ENCODE measurements around the gene SRPRB.

DNA sequence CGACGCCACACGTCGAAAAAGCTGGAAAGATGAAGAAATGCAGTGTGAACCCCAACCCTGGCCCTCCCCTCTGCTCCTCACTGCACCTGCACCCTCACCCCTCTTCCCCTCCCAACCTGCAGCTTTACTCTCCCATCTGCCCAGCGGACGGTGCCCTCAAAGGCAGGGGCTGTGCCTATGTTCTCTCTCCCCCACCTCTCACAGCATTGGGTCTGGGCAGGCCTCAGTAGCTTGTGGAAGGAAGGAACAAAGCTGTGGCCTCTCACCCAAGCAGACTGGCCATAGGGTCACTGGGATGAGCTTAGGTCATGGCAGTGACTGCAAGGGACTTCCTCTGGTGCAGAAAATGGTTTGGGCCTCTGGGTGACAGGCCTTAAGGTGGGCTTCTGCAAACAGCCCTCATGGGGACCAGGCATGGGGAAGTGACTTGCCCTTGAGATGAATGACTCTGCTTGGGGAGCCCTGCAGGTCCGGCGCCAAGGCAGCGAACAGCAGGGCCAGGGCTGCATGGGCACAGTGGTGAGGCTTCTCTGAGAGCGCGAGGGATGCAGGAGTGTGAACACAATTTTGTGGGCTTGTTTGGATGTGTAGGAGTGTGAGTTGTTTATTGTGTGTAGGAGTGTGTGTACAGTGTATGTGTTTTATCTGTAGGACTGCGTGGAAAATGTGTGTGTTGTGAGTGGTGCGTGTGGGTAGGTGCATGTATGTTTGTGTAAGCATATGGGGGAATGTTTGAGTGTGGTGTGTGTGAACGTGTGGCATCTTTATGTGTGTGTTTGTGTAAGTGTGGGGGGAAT lies 29.2 kb downstream of the SRPRB start:
- TF ChIP-seq POLR2AphosphoS5 (IDR thresholded peaks at IDR 0.05; ENCODE audit: low read depth, low read length), result no peak
- no peak for TF ChIP-seq RFX5 (IDR thresholded peaks at IDR 0.05; ENCODE audit: low read length)
- TF ChIP-seq, protein P1, sequence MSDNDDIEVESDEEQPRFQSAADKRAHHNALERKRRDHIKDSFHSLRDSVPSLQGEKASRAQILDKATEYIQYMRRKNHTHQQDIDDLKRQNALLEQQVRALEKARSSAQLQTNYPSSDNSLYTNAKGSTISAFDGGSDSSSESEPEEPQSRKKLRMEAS (IDR thresholded peaks at IDR 0.05; ENCODE audit: low read depth), result no peak
- no peak for TF ChIP-seq JUND (IDR thresholded peaks at IDR 0.05)
- TF ChIP-seq, protein P2, sequence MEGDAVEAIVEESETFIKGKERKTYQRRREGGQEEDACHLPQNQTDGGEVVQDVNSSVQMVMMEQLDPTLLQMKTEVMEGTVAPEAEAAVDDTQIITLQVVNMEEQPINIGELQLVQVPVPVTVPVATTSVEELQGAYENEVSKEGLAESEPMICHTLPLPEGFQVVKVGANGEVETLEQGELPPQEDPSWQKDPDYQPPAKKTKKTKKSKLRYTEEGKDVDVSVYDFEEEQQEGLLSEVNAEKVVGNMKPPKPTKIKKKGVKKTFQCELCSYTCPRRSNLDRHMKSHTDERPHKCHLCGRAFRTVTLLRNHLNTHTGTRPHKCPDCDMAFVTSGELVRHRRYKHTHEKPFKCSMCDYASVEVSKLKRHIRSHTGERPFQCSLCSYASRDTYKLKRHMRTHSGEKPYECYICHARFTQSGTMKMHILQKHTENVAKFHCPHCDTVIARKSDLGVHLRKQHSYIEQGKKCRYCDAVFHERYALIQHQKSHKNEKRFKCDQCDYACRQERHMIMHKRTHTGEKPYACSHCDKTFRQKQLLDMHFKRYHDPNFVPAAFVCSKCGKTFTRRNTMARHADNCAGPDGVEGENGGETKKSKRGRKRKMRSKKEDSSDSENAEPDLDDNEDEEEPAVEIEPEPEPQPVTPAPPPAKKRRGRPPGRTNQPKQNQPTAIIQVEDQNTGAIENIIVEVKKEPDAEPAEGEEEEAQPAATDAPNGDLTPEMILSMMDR (IDR thresholded peaks at IDR 0.05), result no peak
- TF ChIP-seq, protein P3, sequence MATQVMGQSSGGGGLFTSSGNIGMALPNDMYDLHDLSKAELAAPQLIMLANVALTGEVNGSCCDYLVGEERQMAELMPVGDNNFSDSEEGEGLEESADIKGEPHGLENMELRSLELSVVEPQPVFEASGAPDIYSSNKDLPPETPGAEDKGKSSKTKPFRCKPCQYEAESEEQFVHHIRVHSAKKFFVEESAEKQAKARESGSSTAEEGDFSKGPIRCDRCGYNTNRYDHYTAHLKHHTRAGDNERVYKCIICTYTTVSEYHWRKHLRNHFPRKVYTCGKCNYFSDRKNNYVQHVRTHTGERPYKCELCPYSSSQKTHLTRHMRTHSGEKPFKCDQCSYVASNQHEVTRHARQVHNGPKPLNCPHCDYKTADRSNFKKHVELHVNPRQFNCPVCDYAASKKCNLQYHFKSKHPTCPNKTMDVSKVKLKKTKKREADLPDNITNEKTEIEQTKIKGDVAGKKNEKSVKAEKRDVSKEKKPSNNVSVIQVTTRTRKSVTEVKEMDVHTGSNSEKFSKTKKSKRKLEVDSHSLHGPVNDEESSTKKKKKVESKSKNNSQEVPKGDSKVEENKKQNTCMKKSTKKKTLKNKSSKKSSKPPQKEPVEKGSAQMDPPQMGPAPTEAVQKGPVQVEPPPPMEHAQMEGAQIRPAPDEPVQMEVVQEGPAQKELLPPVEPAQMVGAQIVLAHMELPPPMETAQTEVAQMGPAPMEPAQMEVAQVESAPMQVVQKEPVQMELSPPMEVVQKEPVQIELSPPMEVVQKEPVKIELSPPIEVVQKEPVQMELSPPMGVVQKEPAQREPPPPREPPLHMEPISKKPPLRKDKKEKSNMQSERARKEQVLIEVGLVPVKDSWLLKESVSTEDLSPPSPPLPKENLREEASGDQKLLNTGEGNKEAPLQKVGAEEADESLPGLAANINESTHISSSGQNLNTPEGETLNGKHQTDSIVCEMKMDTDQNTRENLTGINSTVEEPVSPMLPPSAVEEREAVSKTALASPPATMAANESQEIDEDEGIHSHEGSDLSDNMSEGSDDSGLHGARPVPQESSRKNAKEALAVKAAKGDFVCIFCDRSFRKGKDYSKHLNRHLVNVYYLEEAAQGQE (IDR thresholded peaks at IDR 0.05; ENCODE audit: low read depth, low read length), result no peak
- no peak for TF ChIP-seq EZH2phosphoT487 (IDR thresholded peaks at IDR 0.05; ENCODE audit: borderline replicate concordance, low read depth)
- no peak for TF ChIP-seq NFIC (IDR thresholded peaks at IDR 0.05; ENCODE audit: borderline replicate concordance)
- TF ChIP-seq GATA2 (CRISPR knock-in tag; IDR thresholded peaks at IDR 0.05), result no peak
- TF ChIP-seq, protein P4, sequence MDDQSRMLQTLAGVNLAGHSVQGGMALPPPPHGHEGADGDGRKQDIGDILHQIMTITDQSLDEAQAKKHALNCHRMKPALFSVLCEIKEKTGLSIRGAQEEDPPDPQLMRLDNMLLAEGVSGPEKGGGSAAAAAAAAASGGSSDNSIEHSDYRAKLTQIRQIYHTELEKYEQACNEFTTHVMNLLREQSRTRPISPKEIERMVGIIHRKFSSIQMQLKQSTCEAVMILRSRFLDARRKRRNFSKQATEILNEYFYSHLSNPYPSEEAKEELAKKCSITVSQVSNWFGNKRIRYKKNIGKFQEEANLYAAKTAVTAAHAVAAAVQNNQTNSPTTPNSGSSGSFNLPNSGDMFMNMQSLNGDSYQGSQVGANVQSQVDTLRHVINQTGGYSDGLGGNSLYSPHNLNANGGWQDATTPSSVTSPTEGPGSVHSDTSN (IDR thresholded peaks at IDR 0.05), result no peak
- no peak for TF ChIP-seq TAF1 (IDR thresholded peaks at IDR 0.05; ENCODE audit: borderline replicate concordance, low read depth, low read length)
- TF ChIP-seq NRF1 (IDR thresholded peaks at IDR 0.05; ENCODE audit: low read depth, low read length), result no peak
- TF ChIP-seq EP300 (IDR thresholded peaks at IDR 0.05; ENCODE audit: borderline replicate concordance in 1 of 2, low read depth in 1 of 2, low read length in 1 of 2), result no peak
- no peak for TF ChIP-seq YY1 (IDR thresholded peaks at IDR 0.05; ENCODE audit: low read depth)

Measured in SK-N-SH (cell line).